Measurements from ENCODE around the gene LIPT2.

DNA sequence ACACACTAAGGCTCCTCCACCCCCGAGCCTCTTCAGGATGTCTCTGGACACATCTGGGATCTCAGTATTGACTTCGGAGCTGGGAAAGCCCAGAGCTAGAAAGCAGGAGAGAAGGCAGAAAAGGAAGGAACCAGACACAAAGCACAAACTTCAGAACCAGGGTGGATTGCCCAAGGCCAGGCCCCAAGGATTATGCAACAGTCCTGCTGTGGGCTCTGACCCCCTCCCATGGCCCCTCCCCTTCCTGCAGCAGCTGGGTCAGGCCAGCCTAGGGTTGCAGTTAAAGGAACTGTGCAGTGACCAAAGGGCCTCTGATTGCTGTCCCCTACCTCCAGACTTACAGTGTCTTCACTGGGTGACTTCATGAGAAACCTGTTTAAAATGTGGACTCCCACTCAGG is 31.5 kb downstream of the LIPT2 start:
- TF ChIP-seq POLR2AphosphoS5 (IDR thresholded peaks at IDR 0.05; ENCODE audit: borderline replicate concordance, low read depth, low read length) (peak; percentile 21; the same call in 1 of the 2 replicates), EZH2 (IDR thresholded peaks at IDR 0.05) (no peak)
